Measurements from ENCODE around the gene MATCAP1.

MATCAP1 gene

DNA sequence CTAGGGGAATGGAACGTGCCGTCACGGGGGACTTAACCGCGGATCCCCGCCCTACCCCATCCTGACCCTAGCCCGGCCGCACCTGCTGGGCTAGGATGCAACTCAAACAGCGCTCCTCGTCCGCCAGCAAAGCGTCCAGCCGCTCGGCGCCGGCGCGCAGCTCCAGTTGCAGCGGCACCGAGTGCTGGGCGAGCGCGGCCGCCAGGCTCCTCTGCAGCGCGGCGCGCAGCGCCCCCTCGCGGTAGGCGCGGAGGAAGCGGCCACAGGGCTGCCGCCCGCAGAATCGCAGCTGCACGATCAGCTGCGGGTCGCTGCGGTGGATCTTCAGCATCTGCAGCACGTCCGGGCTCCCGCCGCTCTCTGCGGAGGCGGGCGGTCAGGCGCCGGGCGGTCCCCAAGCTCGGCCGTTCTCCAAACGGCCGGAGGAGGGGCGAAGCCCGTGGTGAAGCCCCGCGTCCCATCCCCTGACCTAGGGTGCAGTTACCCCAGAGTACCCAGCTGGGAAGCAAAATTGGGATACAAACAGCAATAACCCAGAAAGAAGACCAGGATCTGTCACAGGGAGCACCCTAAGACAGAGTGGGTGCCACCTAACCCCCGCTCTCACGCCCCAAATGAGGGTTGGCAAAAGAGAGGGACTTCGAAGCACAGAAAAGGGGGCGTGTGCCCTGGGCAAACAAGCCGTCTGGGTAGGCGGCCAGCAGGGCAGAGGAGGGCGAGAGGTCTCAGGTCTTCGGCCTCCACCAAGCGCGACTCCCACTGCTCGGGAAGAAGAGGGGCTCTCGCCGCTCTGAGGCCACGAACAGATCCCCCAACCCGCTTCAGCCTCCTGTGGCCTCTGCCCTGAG is 28.2 kb downstream of the MATCAP1 start:
- DNase-seq, result peak; percentile 70

DNA sequence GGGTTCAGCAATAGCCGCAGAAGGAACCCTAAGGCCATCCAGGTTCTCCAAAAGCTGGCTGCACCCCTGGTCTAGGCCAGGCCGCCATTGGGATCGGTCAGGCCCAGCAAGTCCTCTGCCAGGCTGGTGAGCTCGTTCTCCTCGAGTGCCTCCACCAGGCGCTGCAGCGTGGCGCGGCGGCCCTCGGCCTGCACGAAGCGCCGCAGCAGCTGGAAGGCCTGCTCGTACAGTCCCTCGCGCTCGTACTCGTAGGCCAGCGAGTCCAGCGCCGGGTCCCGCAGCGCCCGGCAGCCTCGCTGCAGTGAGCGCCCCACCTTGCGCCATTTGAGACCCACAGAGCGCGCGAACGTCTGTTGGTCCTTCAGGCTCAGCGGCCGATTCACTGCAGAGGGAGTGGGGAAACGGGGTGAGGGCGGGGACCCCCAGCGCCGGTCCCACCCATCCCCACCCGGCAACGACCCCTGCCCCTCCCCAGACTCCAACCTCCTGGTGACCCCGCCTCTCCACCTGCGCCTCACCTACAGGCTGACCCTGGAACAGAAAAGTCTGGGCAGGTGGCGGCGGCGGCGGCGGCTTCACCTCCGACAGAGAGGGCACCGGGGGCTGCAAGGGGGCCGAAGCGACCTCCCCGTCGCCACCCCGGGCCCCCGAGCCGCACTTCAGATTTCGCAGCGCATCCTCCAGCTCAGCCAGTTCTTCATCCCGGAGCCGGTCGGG is 29.0 kb downstream of the MATCAP1 start:
- no peak for DNase-seq

DNA sequence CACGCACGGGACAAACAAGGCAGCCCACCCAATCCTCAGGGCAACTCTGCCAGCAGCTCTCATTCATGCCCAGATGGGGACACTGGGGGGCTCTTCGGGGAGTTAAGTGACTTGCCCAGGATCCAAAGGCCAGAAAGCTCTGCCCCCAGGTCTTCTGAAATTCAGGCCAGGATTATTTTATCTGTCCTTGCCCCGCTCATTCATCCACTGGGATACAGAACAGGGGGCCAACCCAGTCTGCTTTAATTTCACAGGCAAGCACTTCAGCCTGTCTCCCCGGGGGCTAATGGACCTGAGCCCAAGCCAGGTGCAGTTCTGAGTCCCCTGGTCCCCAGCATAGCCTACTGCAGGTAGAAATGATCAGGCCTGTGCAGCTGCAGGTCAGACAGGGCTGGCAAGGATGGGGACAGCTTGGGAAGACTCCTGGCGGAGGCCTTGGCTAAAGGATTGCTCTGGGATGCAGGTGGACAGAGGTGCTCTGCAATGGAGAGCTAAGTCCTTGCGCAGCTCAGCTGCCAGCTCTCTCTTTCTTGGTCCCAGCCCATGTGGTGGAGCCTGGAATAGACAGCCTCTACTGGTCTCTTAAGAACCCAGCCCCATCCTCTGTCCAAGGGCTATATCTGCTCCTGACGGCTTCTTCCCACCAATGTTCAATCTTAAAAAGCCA is 32.2 kb downstream of the MATCAP1 start:
- no peak for DNase-seq

DNA sequence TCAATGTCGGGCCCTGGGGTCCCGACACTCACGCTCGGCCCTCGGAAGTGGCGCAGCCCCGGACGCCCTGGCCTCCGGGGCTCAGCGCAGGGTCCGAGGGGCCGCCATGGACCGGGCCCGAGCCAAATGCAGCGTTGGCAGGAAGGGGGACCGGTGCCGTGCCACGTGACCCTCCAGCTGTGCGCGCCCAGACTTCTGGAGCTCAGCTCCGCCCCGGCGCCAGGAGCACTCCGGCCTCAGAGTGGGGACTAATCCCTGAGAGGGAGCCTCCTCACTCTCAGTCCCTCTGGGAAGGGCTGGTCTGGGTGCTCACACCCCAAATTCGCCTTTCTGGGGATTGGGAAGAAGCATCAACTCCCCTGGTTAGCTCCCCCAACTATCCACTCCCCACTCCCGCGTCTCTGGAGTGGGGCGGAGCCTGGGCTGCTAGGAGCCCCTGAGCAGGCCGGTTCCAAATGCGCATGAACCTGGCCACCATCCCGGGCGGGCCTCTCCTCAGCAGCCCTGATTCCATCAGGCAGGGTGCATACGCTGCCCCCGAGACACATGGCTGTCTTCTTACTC is 32.8 kb downstream of the MATCAP1 start, which contains the start of gene B3GNT9:
TSS of gene B3GNT9 (minus strand) at position 166 of the 564 bp plus-strand sequence. CDS start 513 bp downstream, outside the sequence.
- peak; percentile 29 for DNase-seq

DNA sequence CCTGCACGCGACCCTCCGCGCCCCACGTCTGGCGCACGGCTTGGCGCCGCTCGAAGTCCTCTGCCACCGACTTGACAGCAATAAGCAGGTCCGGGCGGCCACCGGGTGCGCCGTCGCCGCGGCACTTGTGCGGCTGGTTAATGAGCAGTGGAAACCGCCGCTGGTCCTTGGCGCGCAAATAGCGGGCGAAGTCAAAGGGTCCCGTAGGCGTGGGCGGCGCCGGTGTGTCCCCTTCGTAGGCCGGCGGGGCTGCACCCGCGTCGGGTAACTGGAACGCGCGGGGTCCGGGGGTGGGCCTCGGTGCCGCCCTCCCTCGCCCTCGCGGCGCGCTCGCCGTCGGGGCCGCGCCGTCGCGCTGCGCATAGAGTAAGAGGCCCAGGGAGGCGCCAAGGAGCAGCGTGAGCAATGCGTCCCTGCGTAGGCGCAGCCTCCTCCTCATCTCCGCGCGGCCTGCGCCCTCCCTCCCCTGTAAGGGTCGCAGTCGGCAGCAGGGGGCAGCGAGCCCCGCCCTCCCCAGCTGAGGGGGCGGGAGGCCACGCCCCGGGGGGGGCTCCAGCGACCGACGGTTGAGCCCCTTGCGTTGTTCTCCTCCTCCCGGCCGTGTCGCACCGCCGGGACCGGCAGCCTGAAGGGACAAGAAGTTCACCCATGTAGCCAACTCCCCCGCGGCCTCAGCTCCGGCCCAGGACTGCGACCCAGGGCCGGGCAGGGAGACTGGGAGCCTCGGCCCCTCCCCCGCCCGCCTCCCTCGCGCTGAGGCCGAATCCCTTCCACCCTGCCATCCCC is 33.5 kb downstream of the MATCAP1 start:
- DNase-seq, result peak; percentile 48

DNA sequence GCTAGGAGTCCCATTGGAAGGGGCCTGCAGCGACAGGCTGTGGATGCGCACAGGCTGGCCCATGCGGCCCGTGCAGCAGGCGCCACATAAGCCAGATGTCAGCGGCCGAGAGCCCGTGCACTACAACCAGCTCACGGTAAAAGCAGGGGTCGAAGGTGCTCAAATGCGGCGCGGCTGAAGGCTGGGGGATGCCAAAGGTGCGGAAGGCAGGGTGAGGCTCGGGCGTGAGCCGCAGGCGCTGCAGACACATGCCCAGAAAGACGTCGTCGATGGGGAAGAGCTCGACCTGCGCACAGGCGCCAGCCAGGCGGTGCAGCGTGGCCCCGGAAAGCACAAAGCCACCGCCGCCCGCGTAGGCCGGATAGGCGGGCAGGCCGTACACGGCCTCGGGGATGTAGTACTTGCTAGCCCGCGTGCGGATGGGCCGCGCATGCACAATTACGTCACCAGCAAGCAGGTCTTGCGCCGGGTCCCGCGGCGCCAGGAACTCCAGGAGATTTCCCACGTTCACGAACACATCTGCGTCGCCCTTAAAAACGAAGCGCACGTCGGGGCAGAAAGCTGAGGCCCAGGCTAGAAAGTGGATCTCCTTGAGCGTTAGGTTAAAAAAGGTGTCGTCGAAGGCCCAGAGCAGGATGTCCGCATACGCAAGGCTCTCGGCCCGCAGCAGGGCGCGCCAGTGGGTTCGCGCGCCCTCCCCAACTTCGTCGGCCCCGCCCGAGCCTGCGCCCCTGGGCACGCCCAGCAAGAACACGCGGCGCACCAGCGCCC is 34.3 kb downstream of the MATCAP1 start:
- DNase-seq, result no peak

DNA sequence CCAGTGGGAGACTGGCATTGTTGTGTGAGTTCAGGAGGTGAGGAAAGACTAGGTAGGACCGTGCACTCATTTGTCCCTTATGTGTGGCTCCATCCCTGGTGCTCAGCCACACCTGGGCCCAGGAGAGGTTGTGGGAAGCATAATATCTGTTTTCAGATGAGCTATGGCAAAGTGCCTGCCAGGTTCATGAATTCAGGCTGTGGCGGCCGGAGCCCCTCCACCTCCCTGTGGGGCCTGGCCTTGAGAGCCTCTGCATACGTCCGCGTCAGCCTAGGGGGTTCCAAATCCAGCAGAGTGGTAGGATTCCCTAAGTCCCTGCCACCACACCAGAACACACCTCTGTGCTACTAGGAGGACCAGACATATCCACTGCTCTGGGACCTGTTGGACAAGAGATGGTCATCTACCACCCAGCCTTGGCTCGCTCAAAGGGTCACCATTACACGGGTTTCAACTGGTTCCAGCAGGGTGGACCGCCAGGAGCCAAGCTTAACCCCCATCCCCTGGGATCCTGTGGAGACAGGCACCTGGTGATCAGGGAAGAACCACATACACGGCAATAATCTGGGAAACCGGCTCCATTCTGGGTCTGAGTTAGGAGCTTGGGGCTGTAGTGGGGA is 35.0 kb downstream of the MATCAP1 start:
- DNase-seq, result no peak

DNA sequence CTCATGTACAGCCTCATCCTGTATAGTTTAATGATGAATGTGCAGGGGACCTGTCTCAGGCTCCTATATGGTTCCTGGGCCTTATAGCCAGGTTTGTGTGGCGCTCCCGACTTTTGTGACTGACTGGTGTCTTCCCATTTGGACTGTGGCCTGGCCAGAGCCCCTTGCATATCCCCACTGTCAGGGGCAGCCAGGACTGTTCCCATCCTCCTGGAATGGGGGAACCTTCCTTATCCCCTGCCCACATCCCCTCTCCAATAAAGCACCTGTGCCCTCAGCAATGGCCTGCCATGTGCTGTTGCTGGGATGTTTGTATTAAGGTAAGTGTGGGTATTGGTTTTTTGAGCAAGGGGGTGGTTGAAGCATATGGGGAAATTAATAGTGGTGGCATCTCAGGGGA is 35.5 kb downstream of the MATCAP1 start:
- DNase-seq, result no peak

DNA sequence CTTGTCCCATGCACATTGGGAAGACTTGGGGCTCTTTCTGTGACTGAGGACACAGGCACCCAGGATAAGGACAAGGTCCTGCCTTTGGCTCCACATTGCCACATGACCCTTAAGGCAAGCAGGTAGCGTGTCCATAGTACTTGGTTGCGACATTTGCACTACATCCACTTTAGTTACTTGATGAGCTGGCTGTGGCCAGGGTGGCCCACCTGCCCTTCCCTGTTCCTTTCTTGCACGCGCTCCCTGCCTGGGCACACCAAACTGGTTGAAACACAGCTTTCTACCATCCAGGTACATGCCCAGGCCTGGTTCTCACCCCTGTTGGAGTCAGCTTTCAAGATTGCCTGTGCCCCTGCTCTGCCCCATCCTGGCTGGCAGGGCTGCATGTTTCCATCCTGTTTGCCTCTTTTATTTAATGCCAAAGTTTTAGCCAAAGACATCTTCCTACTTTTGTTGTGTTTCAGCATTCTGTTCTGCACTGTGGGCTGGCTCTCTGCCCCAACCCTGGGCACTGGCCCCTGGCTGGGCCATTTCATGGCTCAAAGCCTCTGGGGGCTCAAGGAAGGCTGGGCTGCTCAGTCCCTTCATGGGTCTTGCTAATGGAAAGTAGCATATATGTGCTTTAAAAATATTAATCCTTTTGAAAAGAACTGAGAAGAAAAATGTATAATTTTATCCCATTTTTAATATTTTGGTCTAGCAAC is 36.2 kb downstream of the MATCAP1 start:
- no peak for DNase-seq

DNA sequence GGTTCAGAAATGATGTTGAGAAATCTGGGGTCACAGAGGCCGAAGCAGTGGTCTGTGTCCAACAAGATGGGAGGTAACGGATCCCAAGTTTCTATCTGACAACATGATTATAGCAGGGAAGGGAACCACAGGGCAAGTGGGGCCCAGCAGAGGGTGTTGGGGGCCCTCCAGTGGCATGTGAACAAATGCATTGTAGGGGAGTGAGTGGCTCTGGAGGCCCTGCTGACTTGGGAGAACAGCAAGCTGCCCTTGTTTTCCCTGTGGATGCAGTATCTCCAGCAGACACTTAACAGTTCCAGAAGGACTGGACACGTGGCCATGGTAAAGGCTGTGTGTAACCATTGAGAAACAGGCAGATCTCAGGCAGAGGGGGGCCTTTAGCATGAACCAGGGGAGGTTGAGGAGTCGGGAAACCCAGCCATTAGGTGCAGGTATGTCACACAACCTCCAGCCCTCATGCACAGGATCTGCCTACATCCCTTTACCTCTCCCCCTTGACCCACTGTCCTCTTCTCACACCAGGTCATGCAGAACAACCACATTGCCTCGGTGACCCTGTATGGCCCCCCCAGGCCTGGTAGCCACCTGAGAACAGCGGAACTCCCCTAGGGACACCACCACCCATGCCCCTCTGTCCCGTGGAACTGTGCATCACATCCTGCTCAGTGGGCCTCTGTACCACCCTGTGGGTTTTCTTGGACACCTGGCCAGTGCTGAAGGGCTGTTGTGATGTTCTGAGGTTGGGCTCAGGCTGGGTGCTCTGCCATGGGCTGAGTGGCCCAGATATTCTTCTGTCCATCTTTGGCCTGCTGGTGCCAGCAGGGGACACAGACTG is 37.0 kb downstream of the MATCAP1 start:
- DNase-seq, result no peak

DNA sequence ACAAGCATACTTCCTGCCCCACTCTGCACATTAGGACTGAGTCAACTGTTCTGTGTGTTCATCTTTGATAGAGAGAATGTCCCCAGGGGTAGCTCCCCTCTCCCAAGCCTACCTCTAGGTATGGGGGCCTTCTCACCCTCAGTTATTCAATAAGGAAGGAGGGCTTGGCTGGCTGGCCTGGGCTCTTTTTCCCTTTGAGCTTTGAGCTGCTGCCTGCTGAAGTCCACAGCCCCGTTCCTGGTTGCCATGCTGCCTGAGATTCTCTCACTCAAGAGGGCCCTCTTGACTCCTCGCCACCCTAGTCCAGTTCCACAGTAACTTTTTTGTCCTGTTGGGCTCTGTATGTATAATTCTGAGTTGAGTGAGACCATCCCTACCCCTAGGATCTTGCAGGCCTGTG is 38.0 kb downstream of the MATCAP1 start:
- DNase-seq, result no peak

DNA sequence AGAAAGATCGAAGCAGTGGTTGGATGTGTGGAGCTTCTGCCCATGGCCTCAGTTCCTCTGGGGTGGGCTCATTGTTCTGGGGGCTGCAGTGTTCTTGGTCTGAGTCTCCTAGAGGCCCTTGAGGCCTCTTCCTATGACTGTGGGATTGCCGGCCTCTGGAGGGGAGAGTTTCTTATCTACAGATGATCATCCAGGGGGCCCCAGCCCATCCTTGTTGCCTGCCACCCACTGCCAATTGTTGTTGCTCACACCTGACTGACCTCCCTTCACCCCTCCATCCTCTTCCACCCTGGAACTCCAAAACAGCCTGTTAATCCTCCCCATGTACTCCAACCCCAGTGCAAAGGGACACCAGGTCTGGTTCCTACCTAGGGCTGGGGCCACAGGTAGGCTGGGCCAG is 38.8 kb downstream of the MATCAP1 start:
- DNase-seq, result no peak

DNA sequence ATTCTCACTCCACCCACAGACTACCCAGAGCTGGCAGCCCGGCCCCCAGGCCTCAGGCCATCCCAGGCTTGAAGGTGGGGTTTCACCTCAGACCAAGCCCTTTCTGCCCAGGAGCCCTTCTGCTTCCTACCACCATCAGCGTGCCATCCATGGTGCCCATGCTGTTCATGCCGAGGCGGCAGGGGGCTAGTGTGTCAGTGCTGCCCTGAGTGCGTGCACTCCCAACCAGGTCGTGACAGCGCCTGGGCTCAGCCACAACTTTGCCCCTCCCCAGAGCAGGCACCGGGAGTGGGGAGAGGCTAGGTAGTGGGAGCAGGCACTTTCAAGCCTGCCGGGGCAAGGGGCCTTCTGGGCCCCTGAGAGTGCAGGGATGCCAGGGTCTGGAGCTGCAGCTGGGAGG is 41.4 kb downstream of the MATCAP1 start:
- no peak for DNase-seq

DNA sequence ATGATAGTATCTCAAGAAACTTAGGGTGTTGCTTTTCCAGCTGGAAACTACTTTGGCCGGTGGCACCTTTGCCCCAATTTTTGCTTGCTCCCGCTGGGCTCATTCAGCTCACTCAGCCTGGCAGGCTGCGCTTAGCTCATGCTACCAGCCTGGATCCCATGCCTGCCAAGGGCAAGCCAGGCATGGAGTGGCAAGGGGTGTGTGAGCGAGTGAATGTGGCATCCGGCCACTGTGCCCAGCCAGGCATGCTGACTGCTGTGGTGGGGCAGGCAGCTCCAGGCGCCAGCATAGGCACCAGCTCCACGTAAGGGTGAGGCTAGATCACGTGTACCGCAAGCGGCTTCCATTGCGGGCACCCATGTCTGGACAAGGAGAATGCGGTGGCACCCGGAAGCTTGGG is 42.4 kb downstream of the MATCAP1 start:
- no peak for DNase-seq

DNA sequence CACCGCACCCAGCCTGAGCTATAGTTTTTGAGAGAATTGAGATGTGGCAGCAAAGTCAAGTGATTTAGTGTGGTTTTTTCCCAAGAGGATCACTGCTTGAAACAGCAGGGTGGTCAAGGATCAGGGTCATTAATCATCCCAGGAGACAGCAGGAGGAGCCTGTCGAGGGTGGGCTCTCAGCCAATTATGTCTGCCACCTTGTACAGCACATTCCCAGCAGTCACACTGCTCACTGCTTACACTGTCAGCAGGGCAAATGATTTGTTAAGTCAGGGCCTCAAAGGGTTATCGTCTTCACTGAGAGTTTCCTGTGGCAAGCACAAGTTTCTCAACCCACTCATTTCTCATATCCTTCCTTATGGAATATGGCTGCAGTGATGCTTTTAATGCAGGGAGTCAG is 46.2 kb downstream of the MATCAP1 start:
- no peak for DNase-seq

DNA sequence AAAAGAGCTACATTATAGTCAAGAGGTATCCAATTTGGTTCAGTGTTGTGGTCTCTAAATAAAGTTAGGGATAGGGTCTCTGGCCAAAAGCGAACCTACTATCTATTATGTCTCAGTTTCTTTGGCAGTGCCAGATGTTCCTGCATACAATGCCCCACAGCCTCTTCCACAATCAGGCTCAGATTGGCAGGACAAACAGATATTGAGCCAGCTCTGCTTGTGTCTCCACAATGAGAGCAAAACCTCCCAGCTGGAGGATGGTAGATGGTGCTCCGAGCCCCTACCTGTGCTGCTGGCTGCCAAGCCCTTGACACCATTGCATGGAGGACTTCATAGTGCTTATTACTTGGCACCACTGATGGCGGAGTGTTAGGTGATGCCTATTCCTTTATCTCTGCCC is 54.3 kb downstream of the MATCAP1 start:
- no peak for DNase-seq

DNA sequence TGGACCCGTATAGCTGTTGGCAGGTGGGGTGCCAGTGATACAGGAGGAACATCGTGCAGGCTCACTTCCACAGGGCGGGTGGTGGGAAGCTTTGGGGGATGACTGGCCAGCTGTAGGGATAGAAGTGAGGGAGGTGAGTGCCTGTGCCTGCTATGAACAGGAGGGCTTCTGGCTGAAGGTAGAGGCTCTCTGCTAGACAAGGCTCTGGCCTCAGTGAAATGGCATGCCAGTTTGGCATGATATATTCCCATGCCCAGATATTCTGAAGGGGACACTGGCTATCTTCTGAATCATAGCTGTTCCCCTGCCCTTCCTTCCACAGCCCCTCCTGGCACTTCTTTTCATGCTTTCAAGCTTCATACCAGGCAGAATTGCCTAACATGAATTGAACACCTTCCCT is 54.9 kb downstream of the MATCAP1 start:
- no peak for DNase-seq

DNA sequence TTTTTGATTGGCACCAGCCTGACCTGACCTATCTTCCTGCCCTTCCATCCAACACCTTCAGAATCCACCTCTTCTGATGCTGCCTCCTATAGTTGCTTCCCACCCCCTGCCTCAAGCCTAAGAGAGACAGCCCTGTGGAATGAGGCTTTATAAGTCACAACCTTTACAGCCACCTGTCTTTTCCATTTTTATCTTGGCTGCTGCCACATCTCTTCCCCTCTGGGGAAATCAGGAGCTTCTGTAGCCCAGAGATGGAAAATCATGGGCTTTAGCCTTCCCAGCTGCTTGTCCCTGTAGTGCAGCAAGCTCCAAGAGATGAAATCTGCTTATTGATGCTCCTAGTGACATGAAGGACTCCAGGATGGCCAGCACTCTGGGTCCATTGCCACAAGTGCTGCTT is 55.3 kb downstream of the MATCAP1 start:
- no peak for DNase-seq

All from stimulated activated naive CD4-positive, alpha-beta T cell treated with Interleukin-2 at 50 U/mL for 16 hours (primary cell).